Colonic mucosa (tissue), 4 donors: ENCODE results near the gene TAF8. TPM values are rescaled to one million over a fixed set of nuclear protein-coding genes. Genes with fewer than 3 reads are reported as not detected.

Source experiments
- DNase-seq: peaks from one replicate; pipeline ENCODE4 v3.0.0-alpha.2; 2020
- H3K27ac ChIP-seq: fragments of 200-600 bp; one replicate; pipeline ENCODE4 v1.8.0; 2021
- H3K27me3 ChIP-seq: fragments of 200-600 bp; one replicate; pipeline ENCODE4 v1.8.0; 2021
- H3K36me3 ChIP-seq: fragments of 200-600 bp; one replicate; pipeline ENCODE4 v1.8.0; 2021
- H3K4me1 ChIP-seq: fragments of 200-600 bp; one replicate; pipeline ENCODE4 v1.8.0; 2021; ENCODE audit warnings: mild to moderate bottlenecking
- H3K4me3 ChIP-seq: fragments of 200-600 bp; one replicate; pipeline ENCODE4 v1.8.0; 2021
- H3K9ac ChIP-seq, 2 donors: one replicate each; pipeline ENCODE4 v1.7.0; 2013; ENCODE audit warnings: control low read depth in 2 of 2, low read depth in 2 of 2, low read length in 2 of 2
- H3K9me3 ChIP-seq: fragments of 200-600 bp; one replicate; pipeline ENCODE4 v1.8.0; 2021
- intact Hi-C: fragments of 100-400 bp; cut with DNase I; formaldehyde crosslinking; loops from one replicate; pipeline ENCODE4 v1.14.1; 2022
- total RNA-seq, 2 donors: library from RNA; stranded (reverse); fragmentation: NEBNext Ultra II Directional in 1 of 2; extraction: Animal tissue kit (Norgen Biotek cat#: 25700) in 1 of 2; gene quantifications; one replicate each; pipeline ENCODE4 v1.2.1, GENCODE V29; 2021
- TF ChIP-seq, protein P1 (sequence below): fragments of 200-600 bp; IDR thresholded peaks from one replicate; pipeline ENCODE4 v1.8.0; 2022; ENCODE audit warnings: antibody characterized with exemption, mild to moderate bottlenecking
- donor health status: healthy.
- donor health status: DM: no; HTN: no; CAD: no.
- donor health status: DM: no; HTN: no; CAD: no.

TAF8 gene
- total RNA-seq, 2 donors from 2014 or later: 20.5 to 21.2 TPM

DNA sequence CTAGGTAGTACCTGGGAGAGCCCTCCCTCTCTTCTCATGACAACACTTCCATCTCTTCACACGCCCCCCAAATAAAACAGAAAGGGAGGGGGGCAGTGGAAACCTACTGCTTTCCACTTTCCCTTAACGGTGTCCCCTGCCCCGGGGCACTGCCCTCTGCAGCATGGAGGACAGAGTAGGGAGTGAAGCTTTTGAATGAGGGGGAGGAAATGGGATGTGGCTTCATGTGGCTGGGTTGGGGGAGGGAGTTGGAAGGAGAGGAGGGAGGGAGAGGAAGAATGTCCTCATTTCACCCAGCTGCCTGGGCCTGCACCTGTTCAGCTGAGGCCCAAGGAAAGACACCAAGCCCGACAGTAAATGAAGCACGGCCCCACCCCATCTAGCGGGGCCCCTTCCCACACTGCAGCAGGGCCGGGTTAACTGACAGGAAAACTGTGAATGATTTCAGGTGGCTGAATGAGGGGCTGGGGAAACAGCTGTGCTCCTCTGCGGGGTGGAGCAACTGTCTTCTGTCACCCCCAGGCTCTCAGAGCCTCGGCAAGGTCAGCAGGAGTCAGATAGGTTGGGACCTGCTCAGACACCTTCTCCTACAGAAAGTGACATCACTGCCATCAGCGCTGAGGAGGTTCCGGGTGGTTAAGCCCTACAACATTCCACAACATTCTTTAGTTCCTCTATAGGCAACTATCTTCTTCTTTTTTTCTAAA is 40.0 kb upstream of the TAF8 start:
- H3K4me3 ChIP-seq: no peak overlapping the region
- H3K9ac ChIP-seq: no peak overlapping the region
- H3K9me3 ChIP-seq: no peaks in the 10 kb centered on the region
- H3K36me3 ChIP-seq: no peaks in the 10 kb centered on the region
- TF ChIP-seq, protein P1, sequence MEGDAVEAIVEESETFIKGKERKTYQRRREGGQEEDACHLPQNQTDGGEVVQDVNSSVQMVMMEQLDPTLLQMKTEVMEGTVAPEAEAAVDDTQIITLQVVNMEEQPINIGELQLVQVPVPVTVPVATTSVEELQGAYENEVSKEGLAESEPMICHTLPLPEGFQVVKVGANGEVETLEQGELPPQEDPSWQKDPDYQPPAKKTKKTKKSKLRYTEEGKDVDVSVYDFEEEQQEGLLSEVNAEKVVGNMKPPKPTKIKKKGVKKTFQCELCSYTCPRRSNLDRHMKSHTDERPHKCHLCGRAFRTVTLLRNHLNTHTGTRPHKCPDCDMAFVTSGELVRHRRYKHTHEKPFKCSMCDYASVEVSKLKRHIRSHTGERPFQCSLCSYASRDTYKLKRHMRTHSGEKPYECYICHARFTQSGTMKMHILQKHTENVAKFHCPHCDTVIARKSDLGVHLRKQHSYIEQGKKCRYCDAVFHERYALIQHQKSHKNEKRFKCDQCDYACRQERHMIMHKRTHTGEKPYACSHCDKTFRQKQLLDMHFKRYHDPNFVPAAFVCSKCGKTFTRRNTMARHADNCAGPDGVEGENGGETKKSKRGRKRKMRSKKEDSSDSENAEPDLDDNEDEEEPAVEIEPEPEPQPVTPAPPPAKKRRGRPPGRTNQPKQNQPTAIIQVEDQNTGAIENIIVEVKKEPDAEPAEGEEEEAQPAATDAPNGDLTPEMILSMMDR: no peak
- H3K27me3 ChIP-seq: no peaks in the 10 kb centered on the region
- intact Hi-C loops: no loop called here
- DNase-seq: no peak
- H3K4me1 ChIP-seq: no peaks in the 10 kb centered on the region
- H3K27ac ChIP-seq: no peak overlapping the region

DNA sequence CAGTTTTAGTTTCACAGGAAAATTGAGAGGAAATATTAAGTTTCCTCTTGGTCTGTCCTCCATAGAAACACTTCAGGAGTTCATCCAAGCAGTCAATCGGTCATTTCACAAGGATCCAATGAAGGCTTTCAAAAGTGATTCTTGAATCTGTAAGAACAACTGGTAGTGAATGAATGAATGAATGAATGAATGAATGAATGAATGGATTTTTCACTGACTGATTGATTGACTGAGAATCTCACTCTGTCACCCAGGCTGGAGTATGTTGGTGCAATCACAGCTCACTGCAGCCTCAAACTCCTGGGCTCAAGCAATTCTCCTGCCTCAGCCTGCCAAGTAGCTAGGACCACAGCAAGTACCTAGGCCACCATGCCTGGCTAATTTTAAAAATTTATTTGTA is 39.4 kb upstream of the TAF8 start:
- intact Hi-C loops: no loop called here
- H3K4me1 ChIP-seq: no peaks in the 10 kb centered on the region
- H3K27ac ChIP-seq: no peak overlapping the region
- DNase-seq: no peak
- no peak overlapping the region for H3K4me3 ChIP-seq
- no peaks in the 10 kb centered on the region for H3K27me3 ChIP-seq
- H3K9ac ChIP-seq: no peak overlapping the region
- no peaks in the 10 kb centered on the region for H3K9me3 ChIP-seq
- H3K36me3 ChIP-seq: no peaks in the 10 kb centered on the region
- TF ChIP-seq, protein P1: no peak

DNA sequence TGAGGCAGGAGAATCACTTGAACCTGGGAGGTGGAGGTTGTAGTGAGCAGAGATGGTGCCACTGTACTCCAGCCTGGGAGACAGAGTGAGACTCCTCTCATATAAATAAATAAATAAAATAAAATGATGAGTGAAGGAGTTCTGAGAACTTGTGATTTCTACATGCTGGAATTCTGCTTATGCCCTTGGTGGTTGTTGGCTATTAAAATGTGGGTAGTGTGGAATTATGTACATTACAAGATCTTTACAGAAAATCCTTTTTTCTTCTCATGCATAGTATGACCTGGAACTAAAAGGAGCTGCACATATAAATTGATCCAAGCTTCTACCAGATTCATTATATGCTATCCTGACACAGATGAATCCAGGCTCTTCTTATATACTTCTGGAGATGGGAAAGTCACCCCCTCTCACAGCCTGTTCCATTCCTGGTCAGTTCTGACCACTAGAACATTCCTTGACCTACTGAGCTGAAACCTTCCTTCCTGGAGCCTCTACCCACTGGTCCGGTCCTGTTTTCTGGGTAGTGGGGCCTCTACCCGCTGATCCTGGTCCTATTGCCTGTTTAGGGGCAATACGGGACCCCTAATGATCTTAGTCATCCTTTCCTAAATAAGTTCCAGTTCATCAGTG is 37.7 kb upstream of the TAF8 start:
- intact Hi-C loops: no loop called here
- TF ChIP-seq, protein P1: no peak

DNA sequence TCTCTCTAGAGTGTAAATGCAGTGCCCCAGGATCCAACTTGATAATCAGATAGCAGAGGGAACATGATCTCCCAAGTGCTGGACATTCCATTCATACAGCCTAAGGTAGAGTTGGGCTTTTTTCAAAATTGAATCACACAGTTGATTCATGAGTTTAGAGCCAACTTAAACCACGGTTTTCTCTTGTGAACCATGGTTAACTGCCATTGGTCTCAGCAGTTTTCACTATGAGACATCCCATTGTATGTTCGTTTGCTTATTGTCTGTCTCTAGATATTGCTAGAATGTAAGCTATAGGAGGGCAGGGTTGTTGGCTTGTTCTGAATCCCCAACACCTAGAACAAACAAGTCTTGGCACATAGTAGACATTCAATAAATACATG is 37.2 kb upstream of the TAF8 start:
- Histone ChIP-seq H3K36me3 (no peaks in the 10 kb centered on the region), H3K9ac (no peak overlapping the region), H3K27me3 (no peaks in the 10 kb centered on the region), H3K9me3 (no peaks in the 10 kb centered on the region), H3K4me3 (no peak overlapping the region), H3K27ac (no peak overlapping the region), H3K4me1 (no peaks in the 10 kb centered on the region)
- no peak for DNase-seq
- TF ChIP-seq, protein P1: no peak
- intact Hi-C loops: no loop called here

More for the DNA sequence above, 37.7 kb upstream of the TAF8 start:
- DNase-seq: no peak
- Histone ChIP-seq H3K4me1 (no peaks in the 10 kb centered on the region), H3K9me3 (no peaks in the 10 kb centered on the region), H3K9ac (no peak overlapping the region), H3K27me3 (no peaks in the 10 kb centered on the region), H3K4me3 (no peak overlapping the region), H3K36me3 (no peaks in the 10 kb centered on the region), H3K27ac (no peak overlapping the region)

DNA sequence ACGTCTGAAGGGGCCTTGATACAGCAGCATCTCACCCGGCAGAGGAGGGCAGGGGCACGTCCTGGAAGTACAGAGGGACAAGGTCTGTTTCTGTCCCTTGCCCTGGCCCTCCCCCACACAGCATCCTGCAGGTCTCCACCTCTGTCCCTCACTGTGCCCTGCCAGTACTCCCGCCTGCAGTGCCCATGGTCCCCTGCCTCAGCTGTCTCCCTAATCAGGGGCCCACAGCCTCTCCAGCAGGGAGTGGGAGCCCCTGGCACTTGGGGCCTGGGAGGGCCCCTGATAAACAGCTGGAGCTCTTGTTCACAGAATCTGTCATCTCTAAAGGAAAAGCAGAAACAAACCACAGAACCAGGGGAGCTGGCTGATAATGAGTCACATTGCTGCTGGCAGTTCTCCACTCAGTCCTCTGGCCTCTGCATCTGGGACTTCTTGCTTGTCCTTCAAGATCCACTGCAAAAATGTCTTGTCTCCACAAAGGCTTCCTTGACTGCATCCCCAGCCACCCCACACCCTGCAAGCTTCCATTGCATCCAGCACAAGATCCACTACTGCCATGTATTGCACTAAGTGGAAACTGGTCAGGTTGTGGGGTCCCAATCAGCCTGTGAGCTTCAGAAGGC is 33.2 kb upstream of the TAF8 start:
- H3K4me3 ChIP-seq: no peak overlapping the region
- no peaks in the 10 kb centered on the region for H3K36me3 ChIP-seq
- H3K9ac ChIP-seq: no peak overlapping the region
- TF ChIP-seq, protein P1: no peak
- no peaks in the 10 kb centered on the region for H3K9me3 ChIP-seq
- DNase-seq: no peak
- H3K27ac ChIP-seq: no peak overlapping the region
- H3K27me3 ChIP-seq: no peaks in the 10 kb centered on the region
- no peaks in the 10 kb centered on the region for H3K4me1 ChIP-seq
- intact Hi-C loops: no loop called here
